ENCODE data around the gene SNAPC2.

Gene SNAPC2

DNA sequence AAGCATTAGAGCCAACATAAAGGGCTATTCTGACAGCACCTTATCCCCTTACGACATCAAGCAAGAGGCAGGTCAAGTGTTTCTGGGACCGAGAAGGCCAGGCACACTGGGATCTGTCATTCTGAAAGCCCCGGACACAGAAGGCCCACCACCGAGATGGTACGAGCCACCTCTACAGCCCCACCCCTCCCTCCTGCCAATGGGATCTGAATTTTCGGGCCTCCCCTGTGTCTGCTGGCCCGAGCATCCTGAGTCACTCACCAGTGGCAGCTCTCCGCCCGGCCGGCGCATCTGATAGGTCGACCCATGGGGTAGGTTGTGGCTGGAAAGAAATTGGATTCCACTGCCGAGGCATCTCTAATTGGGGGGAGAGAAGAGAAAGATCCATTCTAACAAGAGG lies 20.7 kb downstream of the SNAPC2 start:
- H3K9me3 ChIP-seq (ENCODE audit: control insufficient read depth in 1 of 2, low read length in 2 of 2): no peaks in the 10 kb centered on the region
- H3K9ac ChIP-seq (ENCODE audit: low read depth in 1 of 2, low read length in 2 of 2): no peak overlapping the region
- no peak overlapping the region for H3K4me3 ChIP-seq (ENCODE audit: low read depth in 1 of 2, low read length in 2 of 2)
- H3K4me1 ChIP-seq (ENCODE audit: control insufficient read depth in 1 of 2, insufficient read depth in 2 of 2, low read length in 2 of 2): peaks cover 4 to 19% of the 10 kb centered on the region in 2 donors
- peaks cover 6 to 32% of the 10 kb centered on the region in 2 donors for H3K36me3 ChIP-seq (ENCODE audit: control insufficient read depth in 1 of 2, insufficient read depth in 2 of 2, low read length in 2 of 2)
- H3K27ac ChIP-seq (ENCODE audit: low read depth, low read length): no peak overlapping the region
- H3K27me3 ChIP-seq (ENCODE audit: control insufficient read depth in 1 of 2, insufficient read depth in 2 of 2, low read length in 2 of 2): no peaks in the 10 kb centered on the region

DNA sequence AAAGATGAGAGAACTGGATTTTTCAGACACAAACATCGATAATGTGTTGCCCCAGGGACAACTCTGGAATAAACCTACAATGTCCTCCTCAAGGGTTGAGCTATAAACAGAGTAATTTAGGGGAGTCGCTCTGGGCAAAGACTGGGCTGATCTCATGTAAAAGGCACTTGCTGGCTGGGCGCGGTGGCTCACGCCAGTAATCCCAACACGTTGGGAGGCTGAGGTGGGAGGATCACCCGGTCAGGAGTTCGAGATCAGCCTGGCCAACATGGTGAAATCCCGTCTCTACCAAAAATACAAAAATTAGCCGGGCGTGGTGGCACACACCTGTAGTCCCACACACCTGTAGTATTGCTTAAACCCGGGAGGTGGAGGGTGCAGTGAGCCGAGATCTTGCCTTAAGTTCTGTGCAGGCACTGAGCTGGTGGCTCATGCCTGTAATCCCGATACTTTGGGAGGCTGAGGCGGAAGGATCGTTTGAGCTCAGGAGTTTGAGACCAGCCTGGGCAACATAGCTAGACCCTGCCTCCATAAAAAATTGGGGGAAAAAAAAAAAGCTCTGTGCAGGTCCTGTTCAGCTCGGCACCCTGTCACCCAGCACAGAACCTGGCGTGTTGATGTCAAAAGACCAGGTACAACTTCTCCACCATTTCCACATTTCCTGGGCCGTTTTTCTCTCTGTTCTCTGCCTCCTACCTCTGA lies 21.9 kb downstream of the SNAPC2 start:
- H3K27me3 ChIP-seq (ENCODE audit: control insufficient read depth in 1 of 2, insufficient read depth in 2 of 2, low read length in 2 of 2): no peaks in the 10 kb centered on the region
- H3K27ac ChIP-seq (ENCODE audit: low read depth, low read length): no peak overlapping the region
- H3K4me3 ChIP-seq (ENCODE audit: low read depth in 1 of 2, low read length in 2 of 2): peak overlapping the region in 1 of 2 donors; percentile 4

DNA sequence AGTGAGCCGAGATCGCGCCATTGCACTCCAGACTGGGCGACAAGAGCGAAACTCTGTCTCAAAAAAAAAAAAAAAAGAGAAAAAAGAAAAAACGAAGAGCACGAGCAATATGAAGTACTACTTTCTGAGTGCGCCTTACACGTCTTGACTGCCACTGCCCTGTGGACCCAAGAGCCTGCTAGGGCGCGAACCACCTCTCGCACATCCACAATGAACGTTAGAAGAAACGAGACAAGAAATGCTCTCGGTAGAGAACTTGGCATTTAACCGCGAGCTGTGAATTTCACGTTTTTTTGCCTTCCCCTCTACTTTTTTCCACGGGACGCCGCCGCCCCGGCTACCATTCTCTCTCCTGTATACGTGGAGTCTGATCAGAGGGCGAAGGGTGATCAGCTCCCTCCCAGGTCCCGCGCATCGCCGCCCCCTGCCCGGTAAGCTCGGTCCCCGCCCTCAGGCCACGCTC lies 22.9 kb downstream of the SNAPC2 start:
- Histone ChIP-seq H3K27me3 (ENCODE audit: control insufficient read depth in 1 of 2, insufficient read depth in 2 of 2, low read length in 2 of 2) (no peaks in the 10 kb centered on the region), H3K36me3 (ENCODE audit: control insufficient read depth in 1 of 2, insufficient read depth in 2 of 2, low read length in 2 of 2) (peaks cover 6 to 14% of the 10 kb centered on the region in 2 donors), H3K4me1 (ENCODE audit: control insufficient read depth in 1 of 2, insufficient read depth in 2 of 2, low read length in 2 of 2) (peaks cover 4 to 19% of the 10 kb centered on the region in 2 donors), H3K4me3 (ENCODE audit: low read depth in 1 of 2, low read length in 2 of 2) (peak overlapping the region; percentile 86 to 94), H3K27ac (ENCODE audit: low read depth, low read length) (peak overlapping the region; percentile 97), H3K9ac (ENCODE audit: low read depth in 1 of 2, low read length in 2 of 2) (peak overlapping the region; percentile 98 to 99), H3K9me3 (ENCODE audit: control insufficient read depth in 1 of 2, low read length in 2 of 2) (no peaks in the 10 kb centered on the region)

More for the DNA sequence above, 21.9 kb downstream of the SNAPC2 start:
- no peaks in the 10 kb centered on the region for H3K9me3 ChIP-seq (ENCODE audit: control insufficient read depth in 1 of 2, low read length in 2 of 2)
- H3K9ac ChIP-seq (ENCODE audit: low read depth in 1 of 2, low read length in 2 of 2): no peak overlapping the region
- H3K4me1 ChIP-seq (ENCODE audit: control insufficient read depth in 1 of 2, insufficient read depth in 2 of 2, low read length in 2 of 2): peaks cover 4 to 19% of the 10 kb centered on the region in 2 donors
- peaks cover 6 to 21% of the 10 kb centered on the region in 2 donors for H3K36me3 ChIP-seq (ENCODE audit: control insufficient read depth in 1 of 2, insufficient read depth in 2 of 2, low read length in 2 of 2)

GRCh38 chr19:7943444-7944176 lies 23.5 kb downstream of the SNAPC2 start, which contains the start of gene TIMM44:
TIMM44 (minus strand) TSS chr19:7943666; CDS start chr19:7943651, 15 bp downstream.
- peak within 1 kb of the TSS; percentile 98 to 99 for H3K9ac ChIP-seq (ENCODE audit: low read depth in 1 of 2, low read length in 2 of 2)
- H3K36me3 ChIP-seq (ENCODE audit: control insufficient read depth in 1 of 2, insufficient read depth in 2 of 2, low read length in 2 of 2): peaks cover 6 to 14% of the 10 kb centered on the region in 2 donors
- no peaks in the 10 kb centered on the region for H3K9me3 ChIP-seq (ENCODE audit: control insufficient read depth in 1 of 2, low read length in 2 of 2)
- peaks cover 4 to 19% of the 10 kb centered on the region in 2 donors for H3K4me1 ChIP-seq (ENCODE audit: control insufficient read depth in 1 of 2, insufficient read depth in 2 of 2, low read length in 2 of 2)
- H3K27me3 ChIP-seq (ENCODE audit: control insufficient read depth in 1 of 2, insufficient read depth in 2 of 2, low read length in 2 of 2): no peaks in the 10 kb centered on the region
- peak within 1 kb of the TSS; percentile 86 to 94 for H3K4me3 ChIP-seq (ENCODE audit: low read depth in 1 of 2, low read length in 2 of 2)
- H3K27ac ChIP-seq (ENCODE audit: low read depth, low read length): peak within 1 kb of the TSS; percentile 97

- Histone ChIP-seq H3K9me3 (ENCODE audit: control insufficient read depth in 1 of 2, low read length in 2 of 2) (no peaks in the 10 kb centered on the region), H3K9ac (ENCODE audit: low read depth in 1 of 2, low read length in 2 of 2) (peak overlapping the region; percentile 22 to 67), H3K36me3 (ENCODE audit: control insufficient read depth in 1 of 2, insufficient read depth in 2 of 2, low read length in 2 of 2) (peaks cover 6 to 10% of the 10 kb centered on the region in 2 donors), H3K27me3 (ENCODE audit: control insufficient read depth in 1 of 2, insufficient read depth in 2 of 2, low read length in 2 of 2) (no peaks in the 10 kb centered on the region), H3K4me3 (ENCODE audit: low read depth in 1 of 2, low read length in 2 of 2) (peak overlapping the region; percentile 70 to 86), H3K27ac (ENCODE audit: low read depth, low read length) (peak overlapping the region; percentile 70), H3K4me1 (ENCODE audit: control insufficient read depth in 1 of 2, insufficient read depth in 2 of 2, low read length in 2 of 2) (peaks cover 4 to 19% of the 10 kb centered on the region in 2 donors)
Measured at GRCh38 chr19:7944177-7944761, 24.1 kb downstream of the SNAPC2 start.

DNA sequence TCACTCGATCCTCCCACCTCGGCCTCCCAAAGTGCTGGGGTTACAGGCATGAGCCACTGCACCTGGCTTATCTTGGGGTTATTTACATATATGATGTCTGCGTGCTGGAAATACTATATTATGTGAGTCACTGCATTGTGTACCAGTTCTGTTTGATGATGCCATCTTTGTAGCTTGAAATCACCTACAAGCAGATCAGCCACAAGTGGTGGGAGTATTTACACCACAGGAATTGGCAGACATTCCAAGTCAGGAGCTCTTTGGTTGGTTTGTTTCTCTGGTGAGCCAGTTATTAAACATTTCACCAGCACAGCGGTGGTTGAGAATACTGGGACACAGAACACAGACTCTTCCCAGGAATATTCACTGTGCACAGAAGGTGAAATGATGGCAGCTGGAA lies 27.8 kb downstream of the SNAPC2 start:
- H3K9me3 ChIP-seq (ENCODE audit: control insufficient read depth in 1 of 2, low read length in 2 of 2): no peaks in the 10 kb centered on the region
- no peaks in the 10 kb centered on the region for H3K36me3 ChIP-seq (ENCODE audit: control insufficient read depth in 1 of 2, insufficient read depth in 2 of 2, low read length in 2 of 2)
- peaks cover 0 to 12% of the 10 kb centered on the region in 2 donors for H3K4me1 ChIP-seq (ENCODE audit: control insufficient read depth in 1 of 2, insufficient read depth in 2 of 2, low read length in 2 of 2)
- H3K27ac ChIP-seq (ENCODE audit: low read depth, low read length): no peak overlapping the region
- H3K27me3 ChIP-seq (ENCODE audit: control insufficient read depth in 1 of 2, insufficient read depth in 2 of 2, low read length in 2 of 2): no peaks in the 10 kb centered on the region
- H3K9ac ChIP-seq (ENCODE audit: low read depth in 1 of 2, low read length in 2 of 2): no peak overlapping the region
- H3K4me3 ChIP-seq (ENCODE audit: low read depth in 1 of 2, low read length in 2 of 2): no peak overlapping the region

DNA sequence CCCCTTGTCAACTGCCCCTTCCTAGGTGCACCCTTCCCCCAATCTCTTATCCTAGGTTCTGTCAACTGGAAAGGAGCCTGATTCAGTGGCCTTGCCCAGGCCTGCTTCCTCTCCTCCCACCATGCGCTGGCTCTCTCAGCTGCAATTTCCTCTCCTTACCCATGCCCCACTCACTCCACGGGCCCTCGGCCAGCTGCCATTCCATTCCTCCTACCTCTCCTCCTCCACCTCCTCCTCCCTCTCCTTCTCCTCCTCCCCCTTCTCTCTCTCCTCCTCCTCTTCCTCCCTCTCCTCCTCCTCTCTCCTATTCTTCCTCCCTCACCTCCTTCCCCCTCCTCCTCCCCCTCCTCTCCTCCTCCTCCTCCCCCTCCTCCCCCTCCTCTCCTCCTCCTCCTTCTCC lies 32.9 kb downstream of the SNAPC2 start:
- Histone ChIP-seq H3K27ac (ENCODE audit: low read depth, low read length) (no peak overlapping the region), H3K4me3 (ENCODE audit: low read depth in 1 of 2, low read length in 2 of 2) (no peak overlapping the region), H3K4me1 (ENCODE audit: control insufficient read depth in 1 of 2, insufficient read depth in 2 of 2, low read length in 2 of 2) (peaks cover 0 to 4% of the 10 kb centered on the region in 2 donors), H3K27me3 (ENCODE audit: control insufficient read depth in 1 of 2, insufficient read depth in 2 of 2, low read length in 2 of 2) (no peaks in the 10 kb centered on the region), H3K9me3 (ENCODE audit: control insufficient read depth in 1 of 2, low read length in 2 of 2) (no peaks in the 10 kb centered on the region), H3K36me3 (ENCODE audit: control insufficient read depth in 1 of 2, insufficient read depth in 2 of 2, low read length in 2 of 2) (no peaks in the 10 kb centered on the region), H3K9ac (ENCODE audit: low read depth in 1 of 2, low read length in 2 of 2) (no peak overlapping the region)

- Histone ChIP-seq H3K27me3 (ENCODE audit: control insufficient read depth in 1 of 2, insufficient read depth in 2 of 2, low read length in 2 of 2) (no peaks in the 10 kb centered on the region), H3K9ac (ENCODE audit: low read depth in 1 of 2, low read length in 2 of 2) (no peak overlapping the region), H3K4me3 (ENCODE audit: low read depth in 1 of 2, low read length in 2 of 2) (no peak overlapping the region), H3K36me3 (ENCODE audit: control insufficient read depth in 1 of 2, insufficient read depth in 2 of 2, low read length in 2 of 2) (peaks cover 0 to 5% of the 10 kb centered on the region in 2 donors), H3K27ac (ENCODE audit: low read depth, low read length) (no peak overlapping the region), H3K4me1 (ENCODE audit: control insufficient read depth in 1 of 2, insufficient read depth in 2 of 2, low read length in 2 of 2) (peaks cover 0 to 4% of the 10 kb centered on the region in 2 donors), H3K9me3 (ENCODE audit: control insufficient read depth in 1 of 2, low read length in 2 of 2) (no peaks in the 10 kb centered on the region)
Measured at GRCh38 chr19:7953576-7953975, 33.4 kb downstream of the SNAPC2 start.

DNA sequence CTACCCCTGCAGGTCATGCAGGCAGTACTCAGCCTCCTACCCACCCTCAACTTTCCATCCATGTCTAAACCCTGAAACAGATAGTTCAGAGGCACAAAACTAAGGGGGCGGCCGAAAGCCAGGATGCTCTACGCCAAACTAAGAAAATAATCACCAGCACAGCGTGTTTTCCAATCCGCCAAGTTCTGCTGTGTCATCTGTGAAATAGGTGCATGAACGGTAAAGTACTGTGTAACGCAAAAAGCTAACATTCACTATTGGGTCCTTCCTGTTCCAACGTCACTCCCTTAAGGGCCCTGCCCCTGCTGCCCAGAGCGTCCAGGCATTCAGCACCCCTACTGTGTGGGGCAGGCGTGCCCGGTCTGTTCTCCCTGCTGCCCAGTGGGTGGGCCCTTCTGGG lies 35.6 kb downstream of the SNAPC2 start:
- H3K9ac ChIP-seq (ENCODE audit: low read depth in 1 of 2, low read length in 2 of 2): no peak overlapping the region
- no peak overlapping the region for H3K4me3 ChIP-seq (ENCODE audit: low read depth in 1 of 2, low read length in 2 of 2)
- no peak overlapping the region for H3K27ac ChIP-seq (ENCODE audit: low read depth, low read length)
- no peaks in the 10 kb centered on the region for H3K9me3 ChIP-seq (ENCODE audit: control insufficient read depth in 1 of 2, low read length in 2 of 2)
- peaks cover 0 to 4% of the 10 kb centered on the region in 2 donors for H3K4me1 ChIP-seq (ENCODE audit: control insufficient read depth in 1 of 2, insufficient read depth in 2 of 2, low read length in 2 of 2)
- no peaks in the 10 kb centered on the region for H3K27me3 ChIP-seq (ENCODE audit: control insufficient read depth in 1 of 2, insufficient read depth in 2 of 2, low read length in 2 of 2)
- H3K36me3 ChIP-seq (ENCODE audit: control insufficient read depth in 1 of 2, insufficient read depth in 2 of 2, low read length in 2 of 2): peaks cover 0 to 16% of the 10 kb centered on the region in 2 donors

- Histone ChIP-seq H3K4me3 (ENCODE audit: low read depth in 1 of 2, low read length in 2 of 2) (no peak overlapping the region), H3K4me1 (ENCODE audit: control insufficient read depth in 1 of 2, insufficient read depth in 2 of 2, low read length in 2 of 2) (no peaks in the 10 kb centered on the region), H3K27me3 (ENCODE audit: control insufficient read depth in 1 of 2, insufficient read depth in 2 of 2, low read length in 2 of 2) (no peaks in the 10 kb centered on the region), H3K27ac (ENCODE audit: low read depth, low read length) (no peak overlapping the region), H3K9ac (ENCODE audit: low read depth in 1 of 2, low read length in 2 of 2) (no peak overlapping the region), H3K9me3 (ENCODE audit: control insufficient read depth in 1 of 2, low read length in 2 of 2) (no peaks in the 10 kb centered on the region), H3K36me3 (ENCODE audit: control insufficient read depth in 1 of 2, insufficient read depth in 2 of 2, low read length in 2 of 2) (peaks cover 18 to 49% of the 10 kb centered on the region in 2 donors)
Measured at GRCh38 chr19:7959211-7959610, 39.1 kb downstream of the SNAPC2 start.

All from duodenal mucosa (tissue), 2 donors.